Gastroesophageal sphincter (tissue), 3 donors: ENCODE results near the gene B4GALNT3.

Source experiments
- POLR2AphosphoS5 ChIP-seq: sonication (generic); formaldehyde crosslinking; IDR thresholded peaks from one replicate; pipeline ENCODE4 v1.6.1; 2017; ENCODE audit warnings: antibody characterized with exemption
- TF ChIP-seq, protein P1 (sequence below), 4 experiments: fragments of 200-600 bp in 2 of 4; fragments of 450-650 bp in 2 of 4; sonication (generic) in 1 of 4; IDR thresholded peaks; one replicate each; pipeline ENCODE4 v1.5.1; 2017 to 2019; ENCODE audit warnings: antibody characterized with exemption in 4 of 4, mild to moderate bottlenecking in 2 of 4, moderate library complexity in 2 of 4

DNA sequence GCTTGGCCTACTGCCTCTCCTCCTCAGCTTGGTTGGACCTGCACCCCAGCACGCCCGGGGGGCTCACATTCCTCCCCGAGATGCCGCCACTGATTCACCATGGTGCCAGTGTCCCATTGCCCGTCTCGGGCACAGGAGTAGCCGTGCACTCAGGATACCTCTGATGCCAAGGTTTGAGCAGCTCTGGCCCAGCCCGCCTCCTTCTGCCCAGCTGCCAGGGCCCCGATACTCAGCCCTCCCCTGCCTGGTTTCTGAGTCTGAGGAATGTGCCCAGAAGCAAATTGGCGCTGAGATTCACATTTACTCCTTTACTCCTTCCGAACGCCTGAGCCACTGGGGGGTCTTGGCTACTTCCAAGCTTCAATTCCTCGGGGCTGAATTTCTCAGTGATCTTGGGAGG is 140.0 kb downstream of the B4GALNT3 start:
- TF ChIP-seq, protein P1, sequence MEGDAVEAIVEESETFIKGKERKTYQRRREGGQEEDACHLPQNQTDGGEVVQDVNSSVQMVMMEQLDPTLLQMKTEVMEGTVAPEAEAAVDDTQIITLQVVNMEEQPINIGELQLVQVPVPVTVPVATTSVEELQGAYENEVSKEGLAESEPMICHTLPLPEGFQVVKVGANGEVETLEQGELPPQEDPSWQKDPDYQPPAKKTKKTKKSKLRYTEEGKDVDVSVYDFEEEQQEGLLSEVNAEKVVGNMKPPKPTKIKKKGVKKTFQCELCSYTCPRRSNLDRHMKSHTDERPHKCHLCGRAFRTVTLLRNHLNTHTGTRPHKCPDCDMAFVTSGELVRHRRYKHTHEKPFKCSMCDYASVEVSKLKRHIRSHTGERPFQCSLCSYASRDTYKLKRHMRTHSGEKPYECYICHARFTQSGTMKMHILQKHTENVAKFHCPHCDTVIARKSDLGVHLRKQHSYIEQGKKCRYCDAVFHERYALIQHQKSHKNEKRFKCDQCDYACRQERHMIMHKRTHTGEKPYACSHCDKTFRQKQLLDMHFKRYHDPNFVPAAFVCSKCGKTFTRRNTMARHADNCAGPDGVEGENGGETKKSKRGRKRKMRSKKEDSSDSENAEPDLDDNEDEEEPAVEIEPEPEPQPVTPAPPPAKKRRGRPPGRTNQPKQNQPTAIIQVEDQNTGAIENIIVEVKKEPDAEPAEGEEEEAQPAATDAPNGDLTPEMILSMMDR (IDR thresholded peaks at IDR 0.05) = no peak
- TF ChIP-seq POLR2AphosphoS5 = no peak
